ENCODE results near the gene NEUROG3.

DNA sequence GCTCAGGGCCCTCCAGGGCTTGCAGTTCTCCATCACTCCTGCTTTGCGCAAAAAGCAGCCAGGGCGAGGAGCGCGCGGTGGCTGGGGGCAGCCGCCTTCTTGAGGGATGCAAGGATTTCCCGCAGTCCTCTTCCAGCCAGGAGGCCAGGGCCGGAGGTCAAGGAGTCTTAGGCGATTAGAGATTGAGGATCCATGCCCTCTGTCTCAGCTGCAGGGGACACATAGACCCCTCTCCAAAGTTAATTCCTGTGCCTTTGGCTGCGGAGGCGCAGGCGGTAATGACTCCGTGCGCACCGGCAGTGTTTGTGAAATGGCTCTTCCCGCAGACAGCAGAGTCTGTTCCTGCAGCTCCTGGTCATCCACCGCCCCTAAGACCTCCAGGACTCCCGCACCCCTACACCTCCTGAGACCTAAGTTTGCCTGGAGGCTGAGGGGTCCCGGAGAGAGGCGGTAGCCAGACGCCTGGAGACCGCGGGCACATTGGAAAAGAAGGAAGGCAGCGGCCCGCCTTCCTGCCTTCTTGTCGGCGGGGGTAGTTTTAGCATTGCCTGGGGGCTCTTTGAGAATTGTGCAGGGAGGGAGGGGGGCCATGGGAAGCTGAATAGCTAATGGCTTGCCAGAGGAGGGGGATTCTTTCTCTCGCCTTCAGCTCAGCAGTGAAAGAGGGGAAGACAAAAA is 3.3 kb upstream of the NEUROG3 start:
- TF ChIP-seq POLR2AphosphoS5 (IDR thresholded peaks at IDR 0.05) (no peak), POLR2A (IDR thresholded peaks at IDR 0.05) (no peak)
- TF ChIP-seq, protein P1, sequence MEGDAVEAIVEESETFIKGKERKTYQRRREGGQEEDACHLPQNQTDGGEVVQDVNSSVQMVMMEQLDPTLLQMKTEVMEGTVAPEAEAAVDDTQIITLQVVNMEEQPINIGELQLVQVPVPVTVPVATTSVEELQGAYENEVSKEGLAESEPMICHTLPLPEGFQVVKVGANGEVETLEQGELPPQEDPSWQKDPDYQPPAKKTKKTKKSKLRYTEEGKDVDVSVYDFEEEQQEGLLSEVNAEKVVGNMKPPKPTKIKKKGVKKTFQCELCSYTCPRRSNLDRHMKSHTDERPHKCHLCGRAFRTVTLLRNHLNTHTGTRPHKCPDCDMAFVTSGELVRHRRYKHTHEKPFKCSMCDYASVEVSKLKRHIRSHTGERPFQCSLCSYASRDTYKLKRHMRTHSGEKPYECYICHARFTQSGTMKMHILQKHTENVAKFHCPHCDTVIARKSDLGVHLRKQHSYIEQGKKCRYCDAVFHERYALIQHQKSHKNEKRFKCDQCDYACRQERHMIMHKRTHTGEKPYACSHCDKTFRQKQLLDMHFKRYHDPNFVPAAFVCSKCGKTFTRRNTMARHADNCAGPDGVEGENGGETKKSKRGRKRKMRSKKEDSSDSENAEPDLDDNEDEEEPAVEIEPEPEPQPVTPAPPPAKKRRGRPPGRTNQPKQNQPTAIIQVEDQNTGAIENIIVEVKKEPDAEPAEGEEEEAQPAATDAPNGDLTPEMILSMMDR (IDR thresholded peaks at IDR 0.05): no peak
